ENCODE results near the gene ANKRD12. TPM values are rescaled to one million over a fixed set of nuclear protein-coding genes. Genes with fewer than 3 reads are reported as not detected.

Gene ANKRD12
- total RNA-seq, 4 donors from 2014 or later, result 49.8 to 68.4 (median 54.1) TPM

- intact Hi-C loops (cut with DNase I; ENCODE audit: low total_unique reads), result loop anchor here (10.0 kb wide), 1 partner anchor 790 kb away; no protein-coding TSS in a partner anchor
- WGBS, 2 donors, result 96 to 97% methylated on average over 5 of the region's 5 CpGs
- TF ChIP-seq CTCF (IDR thresholded peaks at IDR 0.05) (no peak), POLR2A (IDR thresholded peaks at IDR 0.05) (no peak)
- H3K4me3 ChIP-seq (ENCODE audit: low read depth, poor library complexity, severe bottlenecking), result no peak overlapping the region
- no peak for DNase-seq (ENCODE audit: low spot score in 2 of 2)
These were observed 68.1 kb downstream of the ANKRD12 start for GRCh38 chr18:9204659-9205058.

DNA sequence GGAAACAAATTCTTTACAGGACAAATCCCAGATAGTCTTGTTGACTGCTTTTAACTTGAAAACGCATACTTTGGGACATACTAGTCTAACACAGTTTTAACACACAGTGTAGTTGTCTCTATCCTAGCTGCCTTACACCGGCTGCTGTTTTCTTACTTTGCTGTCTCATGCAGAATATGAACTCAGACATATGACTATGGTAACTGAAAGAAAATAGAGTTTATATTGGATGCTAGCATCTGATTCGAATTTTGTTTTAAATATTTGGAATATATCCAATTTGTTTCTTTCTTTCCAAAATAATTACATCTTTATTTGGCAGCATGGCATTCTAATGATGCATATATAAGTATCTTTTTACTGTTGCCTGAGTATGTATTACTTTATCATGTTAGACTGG lies 69.8 kb downstream of the ANKRD12 start:
- 55% methylated on average over 3 of the region's 3 CpGs for WGBS, 2 donors
- TF ChIP-seq CTCF (IDR thresholded peaks at IDR 0.05) (no peak), POLR2A (IDR thresholded peaks at IDR 0.05) (no peak)
- intact Hi-C loops (cut with DNase I; ENCODE audit: low total_unique reads), result loop anchor here (10.0 kb wide), 1 partner anchor 792 kb away; no protein-coding TSS in a partner anchor
- no peak for DNase-seq (ENCODE audit: low spot score in 2 of 2)
- H3K4me3 ChIP-seq (ENCODE audit: low read depth, poor library complexity, severe bottlenecking), result no peak overlapping the region

GRCh38 chr18:9209279-9209678 lies 72.7 kb downstream of the ANKRD12 start:
- no peak overlapping the region for H3K4me3 ChIP-seq (ENCODE audit: low read depth, poor library complexity, severe bottlenecking)
- no peak for TF ChIP-seq POLR2A (IDR thresholded peaks at IDR 0.05)
- no peak for TF ChIP-seq CTCF (IDR thresholded peaks at IDR 0.05)
- DNase-seq (ENCODE audit: low spot score in 2 of 2), result no peak
- intact Hi-C loops (cut with DNase I; ENCODE audit: low total_unique reads), result loop anchor here (10.0 kb wide), 1 partner anchor 794 kb away; no protein-coding TSS in a partner anchor
- WGBS, 2 donors, result 63 to 72% methylated on average over 4 of the region's 4 CpGs

- intact Hi-C loops (cut with DNase I; ENCODE audit: low total_unique reads), result no loop called here
- TF ChIP-seq POLR2A (IDR thresholded peaks at IDR 0.05), result no peak
- 73 to 89% methylated on average over 2 of the region's 2 CpGs for WGBS, 2 donors
- no peak overlapping the region for H3K4me3 ChIP-seq (ENCODE audit: low read depth, poor library complexity, severe bottlenecking)
- no peak for DNase-seq (ENCODE audit: low spot score in 2 of 2)
These were observed 74.4 kb downstream of the ANKRD12 start for GRCh38 chr18:9210966-9211365.

DNA sequence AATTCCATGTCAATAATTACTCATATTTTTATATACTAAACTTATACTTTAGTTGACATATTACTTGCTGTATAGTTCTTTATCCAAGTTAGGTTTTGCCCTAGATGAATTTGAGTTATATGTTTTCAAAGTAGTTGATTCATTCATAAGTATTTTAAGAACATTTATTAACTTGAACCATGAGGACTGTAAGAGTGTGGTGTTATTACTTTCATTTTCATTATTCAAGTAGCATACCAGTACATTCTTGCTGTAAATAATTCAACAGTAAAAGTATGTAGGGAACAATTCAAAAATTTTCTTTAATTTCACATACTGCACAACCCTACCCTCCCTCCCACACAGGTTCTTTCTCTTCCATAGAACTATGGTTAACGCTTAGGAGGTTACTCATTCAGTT lies 75.4 kb downstream of the ANKRD12 start:
- DNase-seq (ENCODE audit: low spot score in 2 of 2), result no peak
- no peak overlapping the region for H3K4me3 ChIP-seq (ENCODE audit: low read depth, poor library complexity, severe bottlenecking)
- WGBS, 2 donors, result 93 to 94% methylated on average over 1 of the region's 1 CpG
- intact Hi-C loops (cut with DNase I; ENCODE audit: low total_unique reads), result no loop called here
- TF ChIP-seq CTCF (IDR thresholded peaks at IDR 0.05) (no peak), POLR2A (IDR thresholded peaks at IDR 0.05) (no peak)

DNA sequence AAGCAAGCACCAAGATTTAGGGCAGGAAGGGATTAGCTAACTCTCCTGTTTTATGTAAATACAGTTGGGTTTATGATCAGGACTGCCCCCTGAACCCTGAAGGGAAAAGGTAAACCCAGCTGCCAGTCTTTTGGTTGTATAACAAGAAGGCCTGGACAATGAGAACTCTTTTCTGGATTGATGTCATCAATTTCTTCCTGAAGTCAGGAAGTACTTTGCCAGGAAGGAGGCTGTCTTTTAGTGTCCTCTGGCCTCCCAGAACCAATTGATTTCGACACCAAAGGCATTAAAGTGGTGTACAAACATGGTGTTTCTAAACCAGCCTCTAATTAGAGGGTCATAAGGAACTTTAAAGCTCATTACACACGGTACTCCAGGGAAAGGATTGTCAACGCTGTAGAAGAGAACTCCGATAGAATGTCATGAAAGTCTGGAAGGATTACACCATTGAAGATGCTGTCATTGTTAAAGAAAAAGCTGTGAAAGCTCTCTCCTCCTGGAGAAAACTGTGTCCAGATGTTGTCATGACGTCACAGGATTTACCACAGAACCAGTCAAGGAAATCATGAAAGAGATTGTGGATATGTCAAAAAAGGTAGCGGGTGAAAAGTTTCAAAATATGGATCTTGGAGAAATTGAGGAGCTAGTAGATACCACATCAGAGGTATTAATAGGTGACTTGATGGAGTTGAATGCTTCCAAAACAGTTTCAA lies 78.8 kb downstream of the ANKRD12 start:
- H3K4me3 ChIP-seq (ENCODE audit: low read depth, poor library complexity, severe bottlenecking), result no peak overlapping the region
- 70 to 76% methylated on average over 6 of the region's 6 CpGs for WGBS, 2 donors
- DNase-seq (ENCODE audit: low spot score in 2 of 2), result no peak
- TF ChIP-seq POLR2A (IDR thresholded peaks at IDR 0.05), result no peak
- TF ChIP-seq CTCF (IDR thresholded peaks at IDR 0.05), result no peak
- intact Hi-C loops (cut with DNase I; ENCODE audit: low total_unique reads), result no loop called here
